Progenitor cell of endocrine pancreas (in vitro differentiated cells): ENCODE measurements around the gene C11orf58. TPM values are rescaled to one million over a fixed set of nuclear protein-coding genes. Genes with fewer than 3 reads are reported as not detected.

Experiments
- DNase-seq: peaks from one replicate; pipeline ENCODE4 v3.0.0; 2021; ENCODE audit warnings: low spot score; ENCODE audit not compliant: unreplicated experiment
- H3K27ac Mint-ChIP-seq: 2 replicates; pipeline ENCODE4 v1.8.0; 2021; ENCODE audit warnings: mild to moderate bottlenecking, moderate library complexity, mixed read lengths
- H3K27me3 Mint-ChIP-seq: 2 replicates; pipeline ENCODE4 v1.8.0; 2021; ENCODE audit warnings: mixed read lengths
- H3K36me3 Mint-ChIP-seq: 2 replicates; pipeline ENCODE4 v1.8.0; 2022; ENCODE audit warnings: mixed read lengths; ENCODE audit not compliant: insufficient read depth
- H3K4me1 Mint-ChIP-seq: 2 replicates; pipeline ENCODE4 v1.8.0; 2021; ENCODE audit warnings: low read depth, mixed read lengths
- H3K4me3 Mint-ChIP-seq: 2 replicates; pipeline ENCODE4 v1.8.0; 2021; ENCODE audit warnings: low read depth, mild to moderate bottlenecking, moderate library complexity, mixed read lengths
- H3K9me3 Mint-ChIP-seq: 2 replicates; pipeline ENCODE4 v1.8.0; 2021; ENCODE audit warnings: low read depth, mixed read lengths
- CTCF ChIP-seq: fragments of 200-600 bp; sonication (generic); IDR thresholded peaks from one replicate; pipeline ENCODE4 v1.5.0; 2021; ENCODE audit warnings: antibody characterized with exemption, mild to moderate bottlenecking; ENCODE audit not compliant: unreplicated experiment
- total RNA-seq: library from RNA; stranded (reverse); gene quantifications from 2 replicates; pipeline ENCODE4 v1.2.1, GENCODE V29; 2021

Gene C11orf58
- total RNA-seq, 1 donor from 2014 or later: 162 TPM

GRCh38 chr11:16758382-16759024 is 20.1 kb downstream of the C11orf58 start:
- H3K36me3 Mint-ChIP-seq: peaks cover 18% of the 10 kb centered on the region
- no peak for DNase-seq
- TF ChIP-seq CTCF: no peak
- no peaks in the 10 kb centered on the region for H3K4me1 Mint-ChIP-seq
- no peak overlapping the region for H3K27ac Mint-ChIP-seq
- no peaks in the 10 kb centered on the region for H3K27me3 Mint-ChIP-seq
- no peak overlapping the region for H3K4me3 Mint-ChIP-seq
- H3K9me3 Mint-ChIP-seq: no peaks in the 10 kb centered on the region

GRCh38 chr11:16759857-16760508 is 21.5 kb downstream of the C11orf58 start:
- no peaks in the 10 kb centered on the region for H3K4me1 Mint-ChIP-seq
- peak overlapping the region; percentile 1 for H3K27ac Mint-ChIP-seq
- no peaks in the 10 kb centered on the region for H3K9me3 Mint-ChIP-seq
- DNase-seq: no peak
- no peak for TF ChIP-seq CTCF
- H3K4me3 Mint-ChIP-seq: no peak overlapping the region
- H3K36me3 Mint-ChIP-seq: peaks cover 12% of the 10 kb centered on the region
- no peaks in the 10 kb centered on the region for H3K27me3 Mint-ChIP-seq

- H3K9me3 Mint-ChIP-seq: no peaks in the 10 kb centered on the region
Measured at GRCh38 chr11:16763746-16764145, 25.3 kb downstream of the C11orf58 start.

GRCh38 chr11:16764888-16765287 is 26.4 kb downstream of the C11orf58 start:
- no peaks in the 10 kb centered on the region for H3K9me3 Mint-ChIP-seq
- H3K27me3 Mint-ChIP-seq: no peaks in the 10 kb centered on the region
- no peak overlapping the region for H3K4me3 Mint-ChIP-seq
- no peak for TF ChIP-seq CTCF
- H3K36me3 Mint-ChIP-seq: no peaks in the 10 kb centered on the region
- no peak for DNase-seq
- H3K27ac Mint-ChIP-seq: no peak overlapping the region
- no peaks in the 10 kb centered on the region for H3K4me1 Mint-ChIP-seq

More at GRCh38 chr11:16763746-16764145, 25.3 kb downstream of the C11orf58 start:
- H3K4me1 Mint-ChIP-seq: no peaks in the 10 kb centered on the region
- H3K4me3 Mint-ChIP-seq: no peak overlapping the region
- H3K27ac Mint-ChIP-seq: no peak overlapping the region
- no peak for TF ChIP-seq CTCF
- no peak for DNase-seq
- H3K27me3 Mint-ChIP-seq: no peaks in the 10 kb centered on the region
- H3K36me3 Mint-ChIP-seq: peaks cover 3% of the 10 kb centered on the region

GRCh38 chr11:16767137-16767536 is 28.7 kb downstream of the C11orf58 start:
- Mint-ChIP-seq H3K4me1 (no peaks in the 10 kb centered on the region), H3K36me3 (no peaks in the 10 kb centered on the region), H3K4me3 (no peak overlapping the region), H3K27ac (no peak overlapping the region), H3K27me3 (no peaks in the 10 kb centered on the region), H3K9me3 (no peaks in the 10 kb centered on the region)
- DNase-seq: no peak
- no peak for TF ChIP-seq CTCF
